ENCODE measurements around the gene TAS2R9.

TAS2R9 gene

GRCh38 chr12:10838461-10838860, 28.5 kb upstream of the TAS2R9 start:
- H3K4me3 ChIP-seq (ENCODE audit: low read length) = no peak overlapping the region
- no peak for TF ChIP-seq CTCF (conservative IDR thresholded peaks at IDR 0.05; ENCODE audit: low read depth, low read length)
- DNase-seq (ENCODE audit: low read depth) = no peak

DNA sequence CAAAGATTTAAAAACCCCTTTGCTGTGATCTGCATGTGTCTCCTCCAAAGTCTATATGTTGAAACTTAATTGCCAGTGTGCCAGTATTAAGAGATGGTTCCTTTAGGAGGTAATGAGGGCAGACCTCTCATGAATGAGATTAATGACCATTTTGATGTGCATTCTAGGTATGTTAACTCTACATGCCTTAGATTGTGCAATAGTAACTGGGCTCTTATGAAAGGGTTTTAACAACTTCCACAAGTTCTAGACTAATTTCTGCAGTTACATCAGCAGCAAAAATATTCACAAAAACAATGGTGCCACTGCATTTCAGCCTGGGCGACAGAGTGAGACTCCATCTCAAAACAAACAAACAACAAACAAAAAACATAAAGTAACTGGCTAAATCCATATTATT, 20.0 kb upstream of the TAS2R9 start:
- peak; percentile 35 for DNase-seq (ENCODE audit: low read depth)
- TF ChIP-seq CTCF (conservative IDR thresholded peaks at IDR 0.05; ENCODE audit: low read depth, low read length) = no peak
- H3K4me3 ChIP-seq (ENCODE audit: low read length) = no peak overlapping the region

DNA sequence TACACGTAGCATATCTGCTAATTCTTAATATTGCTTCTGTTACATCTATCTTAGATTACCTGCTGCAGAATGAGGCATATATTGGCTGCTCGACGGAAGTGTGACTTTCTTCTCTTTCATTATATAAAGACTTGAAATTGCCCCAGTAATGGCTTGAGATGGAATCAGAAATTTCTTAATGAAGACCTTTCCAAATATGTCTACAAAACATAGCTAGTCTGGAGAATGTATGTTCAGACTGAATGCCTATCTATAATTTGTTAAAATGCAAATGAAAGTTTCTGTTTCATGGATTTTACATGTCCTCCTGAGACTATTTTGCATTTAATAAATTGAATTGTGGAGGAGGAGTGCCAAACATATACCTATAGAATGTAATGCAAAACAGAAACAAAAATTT, 16.3 kb upstream of the TAS2R9 start, which contains the start of gene TAS2R10:
Gene TAS2R10 (minus strand): TSS at position 101 of the 400 bp plus-strand sequence. CDS start 89 bp downstream, at position 12.
- DNase-seq (ENCODE audit: low read depth) = no peak
- no peak for TF ChIP-seq CTCF (conservative IDR thresholded peaks at IDR 0.05; ENCODE audit: low read depth, low read length)
- no peak within 1 kb of the TSS for H3K4me3 ChIP-seq (ENCODE audit: low read length)

DNA sequence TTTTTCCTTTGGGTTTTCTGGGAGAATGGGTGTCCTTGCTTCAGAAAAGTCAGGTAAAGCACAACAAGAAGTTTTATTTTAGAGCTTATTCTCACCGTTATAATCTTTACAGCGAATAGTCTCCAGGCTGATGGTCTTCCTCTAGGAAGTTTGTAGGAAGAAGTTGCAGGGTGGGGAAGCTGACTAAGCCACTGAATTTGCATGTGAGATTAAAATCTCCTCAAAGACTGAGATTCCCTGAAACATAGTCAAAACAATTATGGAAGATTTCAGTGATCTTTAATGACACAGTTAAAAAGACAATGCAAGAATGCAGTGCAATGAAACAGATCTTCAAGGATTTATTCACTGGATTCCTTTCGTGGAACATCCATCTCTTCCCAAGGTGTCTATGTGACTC, 15.0 kb upstream of the TAS2R9 start:
- no peak for DNase-seq (ENCODE audit: low read depth)
- H3K4me3 ChIP-seq (ENCODE audit: low read length) = no peak overlapping the region
- TF ChIP-seq CTCF (conservative IDR thresholded peaks at IDR 0.05; ENCODE audit: low read depth, low read length) = no peak

DNA sequence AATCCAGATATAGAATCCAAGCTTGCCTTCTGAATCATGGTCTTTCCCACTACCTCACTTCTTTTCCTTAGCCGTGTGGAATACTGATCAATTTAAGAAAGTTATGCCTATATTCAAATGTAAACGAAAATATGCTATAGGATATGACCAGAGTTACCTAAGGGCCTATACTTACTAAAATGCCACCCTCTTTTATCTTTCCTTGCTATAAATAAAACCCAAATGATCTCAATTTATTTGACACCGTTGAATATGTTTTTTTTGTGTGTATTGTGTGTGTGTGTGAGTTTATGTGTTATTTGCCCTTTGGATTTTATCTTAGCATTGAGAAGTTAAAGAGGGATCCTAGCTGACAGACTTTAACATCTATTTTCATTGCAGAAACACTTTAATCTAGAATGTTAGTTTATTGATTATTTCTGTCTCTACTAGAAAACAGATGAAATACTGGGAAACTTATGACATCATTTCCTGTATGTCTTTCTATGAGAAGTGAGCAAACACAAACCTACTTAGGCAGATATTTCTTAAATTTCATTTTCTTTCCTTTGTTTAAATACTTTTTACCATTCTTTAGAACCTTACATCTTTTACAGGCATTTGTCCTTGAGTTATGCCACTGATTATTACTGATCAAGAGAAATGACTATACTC, 2.0 kb upstream of the TAS2R9 start:
- DNase-seq (ENCODE audit: low read depth) = no peak
- no peak for TF ChIP-seq CTCF (conservative IDR thresholded peaks at IDR 0.05; ENCODE audit: low read depth, low read length)
- no peak overlapping the region for H3K4me3 ChIP-seq (ENCODE audit: low read length)

DNA sequence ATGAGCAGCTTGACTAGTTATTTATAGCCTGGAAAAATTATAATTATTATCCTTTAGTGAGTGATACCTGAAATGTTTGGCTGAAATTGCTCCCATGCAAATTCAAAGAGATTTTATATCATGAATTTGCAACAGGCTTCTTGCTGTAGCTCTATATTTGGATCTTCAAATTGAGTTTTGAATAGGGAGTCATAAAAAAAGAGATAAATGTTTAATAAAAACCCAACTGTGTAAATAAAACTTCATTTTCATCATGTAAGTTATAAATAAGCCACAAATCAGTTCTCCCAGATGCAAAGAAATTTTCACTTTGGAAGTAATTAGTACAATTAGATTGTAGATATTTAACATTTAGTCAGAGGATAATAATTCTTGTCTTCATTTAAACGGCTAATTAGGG, 2.8 kb downstream of the TAS2R9 start, which contains the start of gene TAS2R8:
Gene TAS2R8 (minus strand): TSS at position 101 of the 400 bp plus-strand sequence. CDS start 306 bp downstream, outside the sequence.
- no peak within 1 kb of the TSS for H3K4me3 ChIP-seq (ENCODE audit: low read length)
- DNase-seq (ENCODE audit: low read depth) = no peak
- no peak for TF ChIP-seq CTCF (conservative IDR thresholded peaks at IDR 0.05; ENCODE audit: low read depth, low read length)

DNA sequence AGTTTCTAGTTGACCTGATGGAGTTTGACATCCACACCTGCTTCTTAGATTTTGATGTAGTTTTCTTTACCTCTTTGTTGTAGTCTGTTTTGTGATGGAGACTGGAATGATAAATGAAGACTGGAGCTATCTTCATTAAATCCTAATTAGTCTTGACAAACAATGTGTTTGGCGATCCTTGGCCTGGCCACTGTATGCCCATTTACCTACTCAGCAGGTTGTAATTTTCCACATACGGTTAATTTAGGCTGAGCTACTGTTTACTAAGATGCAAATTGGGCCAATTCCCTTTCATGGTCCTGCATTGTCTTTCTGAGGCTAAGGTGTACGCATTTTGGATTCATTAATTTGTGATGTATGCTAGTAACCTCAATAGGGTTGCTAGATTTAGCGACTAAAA, 7.4 kb downstream of the TAS2R9 start, which contains the start of gene TAS2R7:
Gene TAS2R7 (minus strand): TSS at position 41 of the 400 bp plus-strand sequence. CDS start 57 bp downstream, outside the sequence.
- DNase-seq (ENCODE audit: low read depth) = no peak
- H3K4me3 ChIP-seq (ENCODE audit: low read length) = no peak within 1 kb of the TSS
- TF ChIP-seq CTCF (conservative IDR thresholded peaks at IDR 0.05; ENCODE audit: low read depth, low read length) = no peak

Measured in retinal pigment epithelial cell (primary cell).